NCI-H446 (cell line): ENCODE results near the gene NCOA7.
"Not testable (repeated sequence)": the region's sequence is repeated elsewhere in the genome, so short reads cannot be mapped to it uniquely, and the experiment has no call there.

Source experiments
- DNase-seq, 2 experiments: peaks; one replicate each; lab custom pipeline; 2025; lab: John Stamatoyannopoulos, UW

Gene NCOA7

DNA sequence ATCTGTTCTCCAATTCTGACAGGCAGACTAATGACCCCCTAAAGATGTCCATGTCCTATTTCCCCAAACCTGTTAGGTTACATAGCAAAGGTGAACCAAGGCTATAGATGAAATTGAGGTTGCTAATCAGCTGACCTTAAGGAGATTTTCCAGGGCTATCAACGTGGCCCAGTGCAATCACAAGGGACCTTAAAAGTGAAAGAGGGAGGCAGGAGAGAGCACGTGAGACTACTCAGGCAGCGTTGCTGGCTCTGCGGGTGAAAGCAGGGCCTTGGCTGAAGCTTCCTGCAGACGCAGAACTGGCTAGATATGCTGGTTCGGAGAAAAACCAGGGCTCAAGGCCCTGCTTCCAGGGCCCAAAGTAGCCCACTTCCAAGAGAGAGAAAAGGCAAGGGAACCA lies 78.7 kb downstream of the NCOA7 start:
- DNase-seq = no peak

DNA sequence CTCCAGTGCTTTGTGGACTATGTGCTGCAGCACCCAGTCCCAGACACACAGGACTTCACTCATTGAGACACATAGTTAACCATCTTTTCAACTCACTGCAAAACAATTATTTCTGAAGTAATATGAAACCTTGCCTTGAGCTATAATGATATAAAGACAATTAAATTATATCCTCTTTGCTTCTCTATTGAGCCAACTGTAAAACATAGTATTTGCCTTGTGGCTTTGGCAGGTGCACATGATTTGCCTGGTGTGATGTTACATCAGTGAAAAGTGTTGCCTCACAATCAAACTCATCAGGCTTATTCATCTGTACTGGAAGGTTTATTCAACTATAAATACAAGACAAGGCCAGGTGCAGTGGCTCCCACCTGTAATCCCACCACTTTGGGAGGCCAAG lies 80.6 kb downstream of the NCOA7 start:
- DNase-seq = no peak

- DNase-seq = no peak
Observed at GRCh38 chr6:125872259-125872921, 81.6 kb downstream of the NCOA7 start.

DNA sequence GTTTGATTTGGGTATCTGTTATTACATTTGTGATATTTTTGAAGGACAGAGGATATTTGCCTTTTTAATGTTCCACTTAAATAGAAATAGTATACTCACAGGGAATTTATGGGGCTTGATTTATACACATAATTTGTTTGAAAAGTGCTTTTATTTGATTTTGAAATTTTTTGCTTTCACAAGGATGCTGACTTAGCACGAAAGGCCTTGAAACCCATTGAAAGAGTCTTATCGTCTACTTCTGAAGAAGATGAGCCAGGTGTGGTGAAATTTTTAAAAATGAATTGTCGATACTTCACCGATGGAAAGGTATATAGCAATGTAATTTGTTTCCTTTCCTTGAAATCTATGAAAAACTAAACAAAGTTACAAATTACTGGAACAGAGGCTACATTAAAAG lies 91.5 kb downstream of the NCOA7 start:
- DNase-seq = no peak

- no peak for DNase-seq
Observed at GRCh38 chr6:125884634-125885371, 94.0 kb downstream of the NCOA7 start.

- no peak for DNase-seq
Observed at GRCh38 chr6:125886021-125886420, 95.3 kb downstream of the NCOA7 start.

- peak; percentile 7 to 12 for DNase-seq
Observed at GRCh38 chr6:125886914-125887313, 96.2 kb downstream of the NCOA7 start.

DNA sequence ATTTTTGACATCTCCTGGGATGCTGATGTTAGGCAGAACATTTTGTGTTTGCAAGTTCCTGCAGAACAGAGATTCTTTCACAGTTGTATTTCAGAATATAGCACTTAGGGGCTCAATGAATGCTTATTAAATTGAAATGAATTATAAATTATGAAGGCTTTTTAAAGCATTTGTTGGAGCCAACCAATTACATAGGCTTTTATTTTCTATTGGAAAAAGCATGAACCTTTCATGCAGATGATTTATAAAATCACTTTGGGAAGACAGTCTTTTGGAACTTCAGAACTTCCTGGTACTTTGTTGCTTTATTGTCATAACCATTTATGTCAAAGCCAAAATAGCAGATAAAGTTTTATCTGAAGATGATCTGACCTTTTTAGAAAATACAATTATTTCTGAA lies 96.6 kb downstream of the NCOA7 start:
- no peak for DNase-seq

- no peak for DNase-seq
Observed at GRCh38 chr6:125888989-125889656, 98.4 kb downstream of the NCOA7 start.

DNA sequence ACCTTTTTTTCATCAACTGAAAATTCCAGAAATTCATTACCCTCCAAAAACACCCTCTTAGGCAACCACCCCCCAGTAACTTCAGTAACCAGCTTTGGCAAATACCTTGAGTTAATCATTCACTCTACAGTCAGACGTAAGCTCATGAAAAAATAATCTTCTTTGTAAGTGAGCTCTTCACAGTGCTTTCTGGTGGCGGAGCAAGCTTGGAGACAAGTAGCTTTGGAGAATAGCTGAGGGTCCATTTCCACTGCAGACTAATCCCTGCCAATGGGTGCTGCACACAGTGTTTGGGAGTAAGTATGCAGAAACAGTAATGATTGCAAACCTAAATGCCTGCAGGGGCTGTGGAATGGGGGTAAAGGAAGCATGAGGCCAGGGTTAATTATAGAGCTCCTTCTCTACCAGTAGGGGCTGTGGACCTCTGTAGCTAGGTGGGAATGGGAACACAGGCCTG lies 109.0 kb downstream of the NCOA7 start:
- DNase-seq = no peak

GRCh38 chr6:125904871-125905270 lies 114.1 kb downstream of the NCOA7 start:
- DNase-seq = no peak

DNA sequence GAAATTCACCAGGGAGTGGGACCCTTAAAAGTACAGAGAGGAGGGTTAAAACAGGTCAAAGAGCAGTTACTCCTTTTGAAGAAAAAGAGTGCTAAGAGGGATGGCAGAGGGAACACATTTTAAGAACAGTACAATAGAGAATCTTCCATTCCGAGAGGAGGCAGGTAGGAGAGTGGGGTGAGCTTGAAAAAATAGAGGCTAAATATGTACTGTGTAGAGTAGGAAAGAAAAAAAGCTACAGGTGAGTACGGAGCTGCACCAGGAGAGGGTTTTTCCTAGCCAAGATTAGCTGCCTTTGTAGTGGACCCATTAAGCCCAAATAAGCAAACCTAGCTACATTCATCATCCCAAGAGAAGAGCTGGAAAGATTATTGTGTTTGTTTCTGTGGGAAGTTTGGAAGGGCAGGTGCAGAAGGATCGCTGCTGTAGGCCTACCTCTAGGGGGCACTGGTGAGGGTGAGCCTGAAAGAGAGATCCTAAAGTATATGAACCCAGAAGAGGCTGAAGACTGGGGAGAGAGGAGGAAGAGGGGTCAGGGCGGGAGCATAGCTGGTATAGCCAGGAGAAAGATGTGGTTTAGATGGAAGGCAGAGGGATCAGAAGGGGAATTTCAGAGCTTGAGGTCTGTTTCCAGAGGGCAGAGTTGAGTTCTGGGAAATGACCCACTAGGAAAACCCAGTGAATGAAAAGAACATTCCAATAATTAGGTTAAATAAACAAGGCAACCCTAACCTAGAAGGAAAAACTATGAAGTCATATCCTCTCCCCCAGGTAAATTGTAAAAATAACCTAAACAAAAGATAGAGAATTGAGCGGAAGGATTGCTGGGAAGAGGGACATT lies 115.6 kb downstream of the NCOA7 start:
- no peak for DNase-seq

DNA sequence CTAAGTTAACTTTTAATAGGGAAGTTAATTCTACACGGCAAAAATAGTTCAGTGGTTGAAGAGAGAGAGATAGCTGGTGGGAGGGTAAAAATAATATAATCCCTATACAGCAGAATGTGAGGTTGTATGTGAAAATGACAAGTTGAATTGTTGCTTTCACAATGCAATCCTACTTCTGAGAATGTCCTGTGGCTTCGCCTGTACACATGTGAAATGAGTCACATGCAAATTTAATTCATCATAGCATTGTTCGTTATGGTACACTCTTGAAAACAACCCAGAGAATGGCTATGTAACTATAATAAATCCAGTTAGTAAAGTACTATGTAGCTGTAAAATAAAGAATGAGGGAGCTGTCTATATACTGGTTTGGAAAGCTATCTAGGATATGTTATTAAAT lies 119.8 kb downstream of the NCOA7 start:
- DNase-seq = no peak

GRCh38 chr6:125911051-125911451 lies 120.3 kb downstream of the NCOA7 start:
- not testable (repeated sequence) for DNase-seq

- DNase-seq = not testable (repeated sequence)
Observed at GRCh38 chr6:125912430-125912829, 121.7 kb downstream of the NCOA7 start.

- DNase-seq = no peak
Observed at GRCh38 chr6:125913145-125913544, 122.4 kb downstream of the NCOA7 start.

- no peak for DNase-seq
Observed at GRCh38 chr6:125913864-125914351, 123.1 kb downstream of the NCOA7 start.

- DNase-seq = no peak
Observed at GRCh38 chr6:125918230-125918629, 127.5 kb downstream of the NCOA7 start.

DNA sequence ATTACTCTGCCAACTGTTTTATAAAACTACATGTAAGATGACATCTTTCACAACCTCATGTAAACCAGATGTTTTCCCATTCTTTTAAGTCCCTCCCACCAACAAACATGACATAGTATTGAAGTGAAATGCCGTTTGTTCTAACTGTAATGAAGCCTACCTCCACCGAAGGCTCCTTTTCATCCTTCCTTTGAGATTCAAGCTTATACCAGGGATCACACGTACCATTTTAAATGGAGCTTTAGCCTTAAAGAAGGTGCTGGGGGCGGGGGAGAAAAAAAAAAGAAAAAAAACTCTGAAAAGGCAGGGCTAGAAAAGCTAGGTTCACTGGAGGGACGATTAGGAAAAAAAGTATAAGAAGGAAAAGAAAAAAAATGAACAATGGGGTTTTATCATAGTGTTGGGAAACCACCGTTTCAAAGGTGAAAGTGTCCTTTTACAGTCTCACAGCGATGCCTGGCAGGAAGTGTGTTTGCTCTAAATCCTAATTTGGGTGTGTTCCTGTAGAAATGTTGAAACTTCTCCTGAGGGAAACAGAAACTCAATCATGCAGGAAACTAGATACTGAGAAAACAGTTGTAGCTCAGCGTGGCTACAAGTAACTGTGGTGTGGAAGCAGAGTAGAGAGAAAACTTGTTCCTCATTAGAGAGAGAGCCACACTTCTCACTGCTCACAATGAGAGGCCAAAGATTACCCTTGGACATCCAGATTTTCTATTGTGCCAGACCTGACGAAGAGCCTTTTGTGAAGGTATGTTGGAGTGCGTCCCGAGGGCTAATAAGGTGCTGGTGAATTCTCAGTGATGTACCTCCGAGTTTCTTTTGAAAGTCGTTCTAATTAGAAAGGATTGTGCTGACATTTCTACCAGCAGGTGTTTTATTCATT lies 128.2 kb downstream of the NCOA7 start:
- no peak for DNase-seq

DNA sequence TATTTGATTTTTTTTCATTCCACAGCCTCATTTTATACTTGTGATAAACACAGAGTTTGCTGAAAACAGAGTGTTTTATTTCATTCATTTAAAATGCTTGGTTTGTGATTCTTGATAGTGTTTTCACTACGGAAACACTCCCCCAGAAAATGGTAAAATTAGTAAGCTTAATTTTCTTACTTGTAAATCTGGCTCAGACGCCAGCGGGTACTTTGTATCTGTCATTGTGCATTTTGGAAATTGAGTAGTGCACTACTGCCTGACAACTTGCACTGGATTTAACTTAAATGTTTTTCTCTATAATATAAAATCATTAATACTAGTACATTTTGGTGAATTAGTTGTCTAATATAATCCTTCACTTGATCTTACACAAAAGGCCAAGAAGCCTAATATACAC lies 128.9 kb downstream of the NCOA7 start:
- DNase-seq = no peak

- no peak for DNase-seq
Observed at GRCh38 chr6:125922322-125922860, 131.6 kb downstream of the NCOA7 start.
